HEK293 (cell line): ENCODE measurements around the gene GRK2.

Experiments used
- CTCF ChIA-PET: fragments of 350-600 bp; formaldehyde crosslinking; extraction: SDS; loops from one replicate; lab custom pipeline; 2021; ENCODE audit warnings: antibody characterized with exemption; lab: Yijun Ruan, JAX
- POLR2A ChIA-PET: fragments of 300-600 bp; formaldehyde crosslinking; extraction: SDS; loops from one replicate; lab custom pipeline; 2020; ENCODE audit warnings: antibody characterized with exemption, inconsistent platforms; lab: Yijun Ruan, JAX
- H3K27ac ChIP-seq: fragments of 200-500 bp; sonication (Bioruptor generic); 2 replicates; pipeline ENCODE4 v1.5.1; 2014; ENCODE audit warnings: low read depth, low read length, control low read depth, inconsistent platforms; ENCODE audit errors: extremely low read depth
- H3K36me3 ChIP-seq, 2 experiments: fragments of 200-500 bp in 1 of 2; sonication (Bioruptor generic) in 1 of 2; 1 replicate in 1 of 2; 2 replicates in 1 of 2; pipeline ENCODE4 v1.5.1; 2014 to 2017; ENCODE audit warnings: inconsistent platforms in 2 of 2, low read length in 2 of 2; ENCODE audit not compliant: control insufficient read depth in 2 of 2, insufficient read depth in 1 of 2
- H3K4me1 ChIP-seq: fragments of 200-500 bp; sonication (Bioruptor generic); 2 replicates; pipeline ENCODE4 v1.5.1; 2014; ENCODE audit warnings: mild to moderate bottlenecking, low read length, inconsistent platforms; ENCODE audit not compliant: control insufficient read depth, insufficient read depth
- H3K4me3 ChIP-seq: 2 replicates; pipeline ENCODE4 v1.5.1; 2011; ENCODE audit warnings: low read depth, mild to moderate bottlenecking, control low read depth, low read length, moderate library complexity
- H3K9me3 ChIP-seq: fragments of 200-500 bp; sonication (Bioruptor generic); 2 replicates; pipeline ENCODE4 v1.5.1; 2014; ENCODE audit warnings: low read depth, low read length, inconsistent platforms; ENCODE audit not compliant: control insufficient read depth, insufficient read depth
- GLIS1 ChIP-seq: fragments of 450-650 bp; formaldehyde crosslinking; IDR thresholded peaks from 2 replicates; pipeline ENCODE4 v1.5.1; 2016; ENCODE audit warnings: missing biosample characterization, missing genetic modification characterization
- KLF16 ChIP-seq: fragments of 450-650 bp; formaldehyde crosslinking; IDR thresholded peaks from 2 replicates; pipeline ENCODE4 v1.5.1; 2017; ENCODE audit warnings: missing biosample characterization, missing genetic modification characterization
- KLF17 ChIP-seq: fragments of 450-650 bp; formaldehyde crosslinking; IDR thresholded peaks from 2 replicates; pipeline ENCODE4 v1.5.1; 2016; ENCODE audit warnings: missing biosample characterization, missing genetic modification characterization
- OSR2 ChIP-seq: fragments of 450-650 bp; formaldehyde crosslinking; IDR thresholded peaks from 2 replicates; pipeline ENCODE4 v1.5.1; 2016; ENCODE audit warnings: missing biosample characterization, missing genetic modification characterization
- PATZ1 ChIP-seq: fragments of 450-650 bp; formaldehyde crosslinking; IDR thresholded peaks from 2 replicates; pipeline ENCODE4 v1.5.1; 2016; ENCODE audit warnings: missing biosample characterization, missing genetic modification characterization
- PRDM1 ChIP-seq: fragments of 450-650 bp; formaldehyde crosslinking; IDR thresholded peaks from 2 replicates; pipeline ENCODE4; 2016; ENCODE audit warnings: missing biosample characterization, missing genetic modification characterization
- SCRT2 ChIP-seq: fragments of 450-650 bp; formaldehyde crosslinking; IDR thresholded peaks from 2 replicates; pipeline ENCODE4 v1.5.1; 2016; ENCODE audit warnings: missing biosample characterization, missing genetic modification characterization
- SP2 ChIP-seq: fragments of 450-650 bp; formaldehyde crosslinking; IDR thresholded peaks from 2 replicates; pipeline ENCODE4 v1.5.1; 2016; ENCODE audit warnings: missing biosample characterization, missing genetic modification characterization
- ZBTB17 ChIP-seq: fragments of 450-650 bp; formaldehyde crosslinking; IDR thresholded peaks from 2 replicates; pipeline ENCODE4 v1.5.1; 2016; ENCODE audit warnings: missing biosample characterization, missing genetic modification characterization
- ZBTB20 ChIP-seq: fragments of 450-650 bp; formaldehyde crosslinking; IDR thresholded peaks from 2 replicates; pipeline ENCODE4 v1.5.1; 2016; ENCODE audit warnings: missing biosample characterization, missing genetic modification characterization
- ZBTB44 ChIP-seq: fragments of 450-650 bp; IDR thresholded peaks from 2 replicates; pipeline ENCODE4 v1.5.1; 2018; ENCODE audit warnings: missing biosample characterization, mild to moderate bottlenecking, missing genetic modification characterization
- ZFP41 ChIP-seq: fragments of 450-650 bp; formaldehyde crosslinking; IDR thresholded peaks from 2 replicates; pipeline ENCODE4 v1.5.1; 2016; ENCODE audit warnings: missing biosample characterization, missing genetic modification characterization, borderline replicate concordance
- ZNF174 ChIP-seq: fragments of 450-650 bp; formaldehyde crosslinking; IDR thresholded peaks from 2 replicates; pipeline ENCODE4 v1.5.0; 2017; ENCODE audit warnings: missing biosample characterization, mild to moderate bottlenecking, missing genetic modification characterization
- ZNF394 ChIP-seq: fragments of 450-650 bp; formaldehyde crosslinking; IDR thresholded peaks from 2 replicates; pipeline ENCODE4 v1.5.1; 2016; ENCODE audit warnings: missing biosample characterization, missing genetic modification characterization, mild to moderate bottlenecking, moderate library complexity, borderline replicate concordance
- ZNF513 ChIP-seq: fragments of 450-650 bp; IDR thresholded peaks from 2 replicates; pipeline ENCODE4 v1.5.1; 2018; ENCODE audit warnings: missing biosample characterization, missing genetic modification characterization
- ZNF518A ChIP-seq: fragments of 450-650 bp; formaldehyde crosslinking; conservative IDR thresholded peaks from 2 replicates; pipeline ENCODE4 v1.5.1; 2016; ENCODE audit warnings: low read depth, missing biosample characterization, missing genetic modification characterization
- ZNF610 ChIP-seq: fragments of 450-650 bp; formaldehyde crosslinking; IDR thresholded peaks from 2 replicates; pipeline ENCODE4 v1.5.1; 2016; ENCODE audit warnings: missing biosample characterization, missing genetic modification characterization, borderline replicate concordance
- ZNF624 ChIP-seq: fragments of 450-650 bp; formaldehyde crosslinking; IDR thresholded peaks from 2 replicates; pipeline ENCODE4 v1.5.1; 2017; ENCODE audit warnings: missing biosample characterization, missing genetic modification characterization
- ZNF670 ChIP-seq: fragments of 450-650 bp; formaldehyde crosslinking; IDR thresholded peaks from 2 replicates; pipeline ENCODE4 v1.5.1; 2016; ENCODE audit warnings: missing biosample characterization, missing genetic modification characterization, low read depth

Gene GRK2

GRCh38 chr11:67301951-67302516 lies 35.8 kb downstream of the GRK2 start:
- ChIA-PET CTCF (interaction anchor here (3.4 kb wide), 1 partner anchor 15 kb away, joined by 17 read pairs; no protein-coding TSS in a partner anchor), POLR2A (interaction anchor here (1.4 to 3.7 kb wide), 4 partner anchors 10 to 15 kb away, joined by 5 to 32 read pairs (median 17); partner anchors contain the start of gene ANKRD13D)
- Histone ChIP-seq H3K36me3 (peaks cover 0 to 46% of the 10 kb centered on the region in 2 experiments; a peak in 2 of 3 replicates), H3K27ac (peak overlapping the region; percentile 53; the same call in 1 of the 2 replicates), H3K4me3 (no peak overlapping the region), H3K9me3 (no peaks in the 10 kb centered on the region), H3K4me1 (no peaks in the 10 kb centered on the region)
- TF ChIP-seq PRDM1 (no peak), ZBTB20 (tag by site-specific recombination) (no peak), GLIS1 (tag by site-specific recombination) (peak; percentile 10; the same call in 1 of the 2 replicates), ZNF174 (tag by site-specific recombination) (no peak), OSR2 (tag by site-specific recombination) (0 out of 2 replicates have a peak, but pooled peaks have one; percentile 19), ZNF610 (tag by site-specific recombination) (peak; percentile 78; the same call in 1 of the 2 replicates), ZNF518A (tag by site-specific recombination) (no peak), ZNF513 (tag by site-specific recombination) (no peak), ZBTB44 (tag by site-specific recombination) (no peak), ZNF670 (tag by site-specific recombination) (no peak), ZFP41 (tag by site-specific recombination) (no peak), PATZ1 (no peak), SP2 (tag by site-specific recombination) (no peak; the same call in 1 of the 2 replicates), KLF17 (tag by site-specific recombination) (no peak), SCRT2 (tag by site-specific recombination) (no peak), ZNF624 (tag by site-specific recombination) (no peak), KLF16 (tag by site-specific recombination) (no peak), ZBTB17 (tag by site-specific recombination) (no peak), ZNF394 (tag by site-specific recombination) (peak; percentile 25; the same call in 1 of the 2 replicates)
